HT1080 (cell line): ENCODE measurements around the gene USP11. TPM values are rescaled to one million over a fixed set of nuclear protein-coding genes. Genes with fewer than 3 reads are reported as not detected.

ENCODE experiments used
- small RNA-seq: library from RNA; depleted of rRNA; stranded (forward); fragments of <200 nt; gene quantifications from one replicate; pipeline ENCODE3, GENCODE V24; 2014
- total RNA-seq: library from RNA; depleted of rRNA; stranded (reverse); fragments of >200 nt; shearing (Covaris generic); gene quantifications from 2 replicates; pipeline ENCODE4 v1.2.3, GENCODE V29; 2014; rRNA removed

Gene USP11
- total RNA-seq, 1 experiment from 2014 or later: 33.2 TPM

Small RNA genes lying within 50 kb of the gene (small RNA-seq; reads per million reads assigned to genes)
- not detected for gene RN7SL785P

Other genes with a start within 250 kb of the USP11 start
- not detected in 2 replicates for gene RGN, start 154.6 kb upstream of the USP11 start, total RNA-seq
- gene NDUFB11, start 88.3 kb upstream of the USP11 start, total RNA-seq: 118 and 120 TPM in 2 replicates
- 62.7 and 67.3 TPM in 2 replicates for gene RBM10, start 87.8 kb upstream of the USP11 start, total RNA-seq
- gene UBA1, start 39.2 kb upstream of the USP11 start, total RNA-seq: 172 and 212 TPM in 2 replicates
- gene CDK16, start 14.3 kb upstream of the USP11 start, total RNA-seq: 80.3 and 91.8 TPM in 2 replicates
- not detected in 2 replicates for gene ZNF157, start 137.6 kb downstream of the USP11 start, total RNA-seq